Fibroblast of lung (primary cell): ENCODE results near the gene METAP2.
A peak's percentile ranks its signal among the peaks of the same experiment; 100 is the strongest.

Experiments used
- EZH2 ChIP-seq: IDR thresholded peaks from 2 replicates; pipeline ENCODE4 v1.5.1; 2012; ENCODE audit warnings: low read length, control low read depth, mild to moderate bottlenecking; ENCODE audit errors: missing control alignments
- TF ChIP-seq, protein P1 (sequence below), 2 donors: IDR thresholded peaks in 1 of 2; conservative IDR thresholded peaks in 1 of 2; 1 replicate in 1 of 2; 2 replicates in 1 of 2; pipeline ENCODE4 v1.5.1; 2011 to 2012; ENCODE audit warnings: low read length in 2 of 2, control low read depth in 1 of 2, inconsistent platforms in 1 of 2, low read depth in 1 of 2, mild to moderate bottlenecking in 1 of 2

GRCh38 chr12:95548056-95548538 is 74.1 kb downstream of the METAP2 start:
- TF ChIP-seq, protein P1, sequence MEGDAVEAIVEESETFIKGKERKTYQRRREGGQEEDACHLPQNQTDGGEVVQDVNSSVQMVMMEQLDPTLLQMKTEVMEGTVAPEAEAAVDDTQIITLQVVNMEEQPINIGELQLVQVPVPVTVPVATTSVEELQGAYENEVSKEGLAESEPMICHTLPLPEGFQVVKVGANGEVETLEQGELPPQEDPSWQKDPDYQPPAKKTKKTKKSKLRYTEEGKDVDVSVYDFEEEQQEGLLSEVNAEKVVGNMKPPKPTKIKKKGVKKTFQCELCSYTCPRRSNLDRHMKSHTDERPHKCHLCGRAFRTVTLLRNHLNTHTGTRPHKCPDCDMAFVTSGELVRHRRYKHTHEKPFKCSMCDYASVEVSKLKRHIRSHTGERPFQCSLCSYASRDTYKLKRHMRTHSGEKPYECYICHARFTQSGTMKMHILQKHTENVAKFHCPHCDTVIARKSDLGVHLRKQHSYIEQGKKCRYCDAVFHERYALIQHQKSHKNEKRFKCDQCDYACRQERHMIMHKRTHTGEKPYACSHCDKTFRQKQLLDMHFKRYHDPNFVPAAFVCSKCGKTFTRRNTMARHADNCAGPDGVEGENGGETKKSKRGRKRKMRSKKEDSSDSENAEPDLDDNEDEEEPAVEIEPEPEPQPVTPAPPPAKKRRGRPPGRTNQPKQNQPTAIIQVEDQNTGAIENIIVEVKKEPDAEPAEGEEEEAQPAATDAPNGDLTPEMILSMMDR (conservative IDR thresholded peaks at IDR 0.05 in 1 of 2, IDR thresholded peaks at IDR 0.05 in 1 of 2; ENCODE audit: low read depth in 1 of 2, low read length in 2 of 2) = no peak
- TF ChIP-seq EZH2 = peak; percentile 40
